ENCODE measurements around the gene MEX3D.

The MEX3D gene

DNA sequence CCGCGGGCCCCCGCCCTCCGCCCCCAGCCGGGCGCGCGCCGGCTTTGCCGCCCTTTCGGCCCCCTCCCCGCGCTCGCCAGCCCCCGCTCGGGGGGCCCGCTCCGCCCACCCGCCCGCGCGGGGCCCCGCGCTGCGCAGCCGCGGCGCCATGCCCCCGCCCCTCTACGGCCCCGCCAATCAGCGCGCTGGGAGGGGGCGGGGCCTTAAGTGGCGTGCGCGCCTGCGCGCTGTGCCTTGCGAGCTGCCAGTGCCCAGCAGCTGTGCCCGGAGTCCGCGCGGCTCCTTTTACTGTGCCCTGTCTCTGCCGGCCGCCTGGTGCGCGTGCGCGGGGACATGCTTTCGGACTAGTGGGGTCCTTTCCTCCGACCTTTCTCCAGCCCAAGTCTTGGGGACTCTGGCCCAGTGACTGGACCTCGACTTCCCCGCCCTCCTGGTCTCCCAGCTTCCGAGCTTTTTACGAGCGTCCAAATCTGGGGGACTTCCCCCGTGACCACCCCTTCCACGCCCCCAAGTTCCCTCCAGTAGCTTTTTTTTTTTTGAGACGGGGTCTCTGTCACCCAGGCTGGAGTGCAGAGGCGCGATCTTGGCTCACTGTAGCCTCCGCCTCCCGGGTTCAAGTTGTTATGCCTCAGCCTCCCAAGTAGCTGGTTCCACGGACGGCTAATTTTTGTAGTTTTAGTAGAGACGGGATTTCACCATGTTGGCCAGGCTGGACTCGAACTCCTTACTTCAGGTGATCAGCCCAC lies 24.8 kb upstream of the MEX3D start, which contains the start of gene MBD3:
MBD3 (minus strand) TSS at position 111 of the 746 bp plus-strand sequence. CDS start 234 bp downstream, outside the sequence.
- DNase-seq = peak; percentile 94

DNA sequence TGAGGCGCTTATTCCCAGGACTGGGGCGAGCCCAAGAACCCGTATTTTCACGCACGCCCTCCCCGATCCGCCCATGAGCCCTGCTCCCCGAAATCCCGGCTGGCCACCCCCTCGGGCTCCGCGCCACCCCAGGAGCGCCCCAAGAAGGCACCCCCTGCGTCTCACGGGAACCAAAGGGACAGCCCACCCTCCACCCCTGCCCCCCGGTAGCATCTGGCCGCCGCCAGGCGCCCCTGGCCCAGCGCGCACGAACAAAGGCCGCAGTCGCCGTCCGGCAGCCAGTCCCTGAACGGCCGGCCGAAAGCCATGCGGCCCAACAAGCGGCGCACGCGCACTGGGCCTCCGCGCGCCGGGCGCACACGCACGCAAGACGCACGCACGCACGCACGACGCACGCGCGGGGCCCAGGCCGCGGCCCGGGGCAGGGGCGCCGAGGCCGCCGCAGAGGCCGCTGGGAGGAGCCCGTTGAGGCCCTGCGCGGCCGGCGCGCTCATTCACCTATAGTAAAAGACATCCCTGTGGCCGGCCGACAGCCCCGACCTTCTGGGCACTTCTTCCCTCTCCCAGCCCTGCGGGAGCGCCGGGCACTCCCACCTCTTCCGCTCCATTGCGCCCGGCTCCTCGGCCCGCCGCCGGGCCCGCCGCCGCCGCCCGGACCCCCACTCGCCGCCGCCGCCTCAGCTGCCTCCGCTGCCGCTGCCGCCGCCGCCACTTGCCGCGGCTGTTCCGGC lies 24.1 kb upstream of the MEX3D start:
- peak; percentile 78 for DNase-seq

GRCh38 chr19:1591421-1592023 lies 23.4 kb upstream of the MEX3D start:
- DNase-seq = peak; percentile 66

DNA sequence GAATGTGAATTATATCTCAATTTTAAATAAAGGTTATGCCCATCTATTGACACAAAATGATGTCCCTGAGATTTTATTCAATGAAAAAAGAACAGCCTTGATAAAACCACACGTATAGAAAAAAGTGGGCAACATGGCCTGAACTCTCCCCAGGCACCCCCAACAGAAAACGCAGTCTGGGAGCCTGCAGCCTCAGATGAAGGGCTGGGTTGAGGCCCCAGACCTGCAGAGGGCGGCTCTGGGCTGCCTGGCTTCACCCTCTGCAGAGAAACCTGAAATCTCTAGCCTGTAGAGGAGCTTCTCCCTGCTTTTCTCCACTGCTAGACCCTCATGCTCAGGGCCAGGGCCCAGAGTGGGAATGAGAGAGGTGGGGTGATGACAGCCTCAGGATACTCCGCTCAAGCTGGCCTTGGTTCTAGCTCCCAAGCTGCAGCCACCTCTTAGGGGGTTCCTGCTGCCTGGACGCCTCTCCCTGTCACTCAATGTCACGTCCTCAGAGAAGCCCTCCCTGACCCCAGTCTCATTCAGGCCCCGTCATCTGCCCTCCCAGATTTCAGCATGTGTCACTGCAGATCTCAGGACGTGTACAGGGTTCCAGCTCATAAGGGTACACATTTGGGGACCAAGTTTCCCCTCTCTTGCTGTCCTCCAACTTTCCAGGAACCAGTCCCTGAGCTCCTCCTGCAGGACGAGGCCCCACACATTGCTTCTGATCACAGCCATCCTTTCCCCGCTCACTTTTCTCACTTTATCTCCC lies 22.7 kb upstream of the MEX3D start:
- no peak for DNase-seq

DNA sequence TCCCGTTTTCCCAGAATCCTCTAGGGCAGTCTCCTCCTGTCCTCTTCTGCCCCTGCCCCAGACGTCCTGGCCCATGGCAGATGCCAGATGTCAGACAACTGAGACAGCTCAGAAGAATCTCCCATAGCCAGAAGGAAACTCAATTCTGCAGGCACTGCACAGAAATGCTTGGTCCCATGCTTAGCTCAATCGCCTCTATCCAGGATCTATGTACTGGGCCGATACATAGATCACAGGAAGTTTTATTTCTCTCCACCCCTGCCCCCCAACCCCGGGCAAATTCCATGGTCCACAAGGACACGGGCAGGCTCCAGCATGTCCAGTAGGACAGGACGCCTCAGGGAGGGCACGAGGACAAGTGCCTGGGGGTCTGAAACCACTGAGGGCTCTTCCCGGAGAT lies 19.7 kb upstream of the MEX3D start:
- DNase-seq = no peak

DNA sequence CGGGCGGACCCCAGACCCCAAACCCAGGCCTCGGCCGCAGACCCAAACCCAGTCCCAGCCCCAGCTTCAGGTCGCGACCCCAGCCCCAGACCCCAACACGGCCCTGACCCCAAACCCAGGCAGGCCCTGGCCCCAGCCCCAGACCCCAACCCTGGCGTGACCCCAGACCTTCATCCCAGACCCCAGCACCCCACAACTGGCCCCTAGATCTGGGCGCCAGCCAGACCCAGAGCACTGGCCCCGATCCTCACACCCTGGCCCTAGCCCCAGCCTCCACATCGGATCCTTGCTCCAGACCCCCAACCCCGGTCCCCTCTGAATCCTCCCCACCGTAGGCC lies 17.1 kb upstream of the MEX3D start:
- no peak for DNase-seq

DNA sequence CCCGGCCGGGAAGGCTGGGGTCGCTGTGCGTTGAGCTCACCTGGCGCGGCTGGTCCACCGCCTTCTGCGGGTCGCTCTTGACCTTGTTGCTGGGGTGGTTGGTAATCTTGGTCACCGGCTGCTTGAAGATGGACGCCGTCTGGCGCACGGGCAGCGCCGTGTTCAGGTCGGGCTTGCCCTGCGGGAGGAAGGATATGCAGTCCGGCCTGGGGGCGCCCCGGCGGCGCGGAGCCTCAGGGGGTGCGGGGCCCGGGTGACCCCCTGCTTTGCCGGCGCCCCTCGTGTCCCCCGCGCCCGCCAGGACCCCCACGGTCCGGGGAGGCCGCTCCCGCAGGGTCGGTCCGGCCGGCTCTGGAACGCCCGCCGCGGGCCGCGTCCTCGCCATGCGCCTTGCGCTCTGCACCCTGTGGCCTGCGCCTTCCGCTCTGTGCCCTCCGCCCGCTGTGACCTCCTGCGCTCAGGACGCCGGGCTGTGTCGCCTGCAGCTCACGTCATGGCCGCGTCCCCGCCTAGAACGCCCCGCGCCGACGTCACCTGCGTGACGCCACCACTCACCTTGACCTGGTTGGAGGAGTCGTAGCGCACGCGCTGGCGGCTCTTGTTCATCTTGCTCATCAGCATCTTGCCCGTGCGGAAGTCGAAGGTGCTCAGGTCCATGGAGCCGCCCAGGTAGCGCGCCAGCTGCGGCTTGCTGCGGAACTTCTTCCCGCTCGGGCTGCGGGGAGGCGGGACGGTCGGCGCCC lies 16.5 kb upstream of the MEX3D start:
- DNase-seq = no peak

GRCh38 chr19:1582201-1582600 lies 14.1 kb upstream of the MEX3D start:
- no peak for DNase-seq

DNA sequence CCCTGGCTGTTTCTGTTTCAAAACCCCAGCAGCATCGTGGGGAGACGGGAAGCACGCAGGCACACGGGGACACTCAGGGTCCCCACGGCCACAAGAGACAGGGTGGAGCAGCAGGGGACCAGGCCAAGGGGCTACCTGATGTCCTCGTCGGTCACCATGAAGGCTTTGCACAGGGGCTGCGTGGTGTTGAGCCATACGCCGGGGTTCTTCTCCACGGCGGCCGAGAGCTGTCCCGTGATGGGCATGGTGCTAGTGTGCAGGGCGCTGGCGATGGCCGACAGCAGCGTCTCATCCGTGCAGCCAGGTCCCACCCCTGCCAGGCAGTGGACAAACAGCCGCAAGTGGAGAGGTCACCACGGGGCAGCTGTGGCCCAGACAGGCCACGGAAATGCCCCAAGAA lies 12.8 kb upstream of the MEX3D start:
- DNase-seq = no peak

DNA sequence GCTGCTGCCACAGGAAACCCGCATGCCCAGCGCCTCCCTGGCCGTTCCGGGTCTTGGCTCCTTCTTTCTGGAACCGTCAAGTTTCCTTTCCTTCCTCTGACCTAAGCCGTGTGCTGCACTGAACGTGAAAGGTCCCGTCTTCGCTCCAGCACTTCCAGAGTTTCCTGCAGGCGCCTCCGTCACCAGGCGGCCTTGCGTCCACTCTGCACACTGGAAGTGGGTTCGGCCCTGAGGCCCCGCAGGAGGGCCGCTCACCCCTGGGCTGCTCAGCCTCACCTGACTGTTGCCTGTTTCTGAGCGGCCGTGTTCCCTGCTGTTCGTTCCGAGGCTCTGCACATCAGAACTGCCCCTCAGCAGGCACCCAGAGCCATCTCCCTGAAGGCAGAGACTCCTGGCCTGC lies 12.3 kb upstream of the MEX3D start:
- DNase-seq = no peak

GRCh38 chr19:1579222-1579621 lies 11.1 kb upstream of the MEX3D start:
- no peak for DNase-seq

GRCh38 chr19:1577929-1578618 lies 9.9 kb upstream of the MEX3D start:
- DNase-seq = peak; percentile 71

GRCh38 chr19:1577090-1577928 lies 9.2 kb upstream of the MEX3D start:
- DNase-seq = peak; percentile 92

DNA sequence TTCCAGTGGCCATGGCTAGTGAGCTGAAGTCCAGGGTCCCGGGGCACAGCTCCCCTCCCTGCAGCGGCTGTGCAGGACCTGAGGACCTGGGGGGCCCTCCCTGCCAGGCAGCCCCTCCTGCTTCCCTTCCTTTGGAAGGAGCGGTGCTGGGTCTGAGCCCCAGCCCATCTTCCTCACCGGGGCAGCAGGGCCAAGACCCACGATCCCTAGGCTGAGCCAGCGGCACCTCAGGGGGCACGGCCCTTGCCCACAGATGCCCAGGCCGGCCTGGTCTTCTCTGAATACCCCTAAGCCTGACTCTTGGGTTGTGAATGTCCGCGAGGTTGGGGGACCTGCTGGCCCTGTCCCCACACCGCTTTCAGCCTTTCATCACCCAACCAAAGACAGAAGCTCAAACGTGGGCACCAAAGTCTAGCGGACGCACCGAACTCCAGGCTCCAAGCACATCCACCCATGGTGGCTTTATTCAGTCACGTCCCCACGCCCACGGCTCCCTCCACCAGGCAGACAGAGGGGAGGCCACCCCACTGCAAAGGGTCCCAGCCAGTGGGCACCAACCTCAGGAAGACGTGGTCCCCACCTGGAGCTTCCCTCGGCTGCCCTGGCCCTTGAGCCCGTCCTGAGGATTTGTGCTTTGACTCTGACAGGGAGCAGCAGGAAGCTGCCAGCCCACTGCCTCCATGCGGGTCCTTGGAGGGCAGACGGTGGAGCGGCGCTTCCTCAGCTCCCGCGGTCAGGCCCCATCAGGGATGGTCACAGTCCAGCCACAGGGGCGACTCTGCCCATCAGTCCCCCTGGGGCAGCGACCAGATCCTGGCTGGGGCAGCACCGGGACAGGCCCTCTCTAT lies 8.3 kb upstream of the MEX3D start:
- DNase-seq = no peak

DNA sequence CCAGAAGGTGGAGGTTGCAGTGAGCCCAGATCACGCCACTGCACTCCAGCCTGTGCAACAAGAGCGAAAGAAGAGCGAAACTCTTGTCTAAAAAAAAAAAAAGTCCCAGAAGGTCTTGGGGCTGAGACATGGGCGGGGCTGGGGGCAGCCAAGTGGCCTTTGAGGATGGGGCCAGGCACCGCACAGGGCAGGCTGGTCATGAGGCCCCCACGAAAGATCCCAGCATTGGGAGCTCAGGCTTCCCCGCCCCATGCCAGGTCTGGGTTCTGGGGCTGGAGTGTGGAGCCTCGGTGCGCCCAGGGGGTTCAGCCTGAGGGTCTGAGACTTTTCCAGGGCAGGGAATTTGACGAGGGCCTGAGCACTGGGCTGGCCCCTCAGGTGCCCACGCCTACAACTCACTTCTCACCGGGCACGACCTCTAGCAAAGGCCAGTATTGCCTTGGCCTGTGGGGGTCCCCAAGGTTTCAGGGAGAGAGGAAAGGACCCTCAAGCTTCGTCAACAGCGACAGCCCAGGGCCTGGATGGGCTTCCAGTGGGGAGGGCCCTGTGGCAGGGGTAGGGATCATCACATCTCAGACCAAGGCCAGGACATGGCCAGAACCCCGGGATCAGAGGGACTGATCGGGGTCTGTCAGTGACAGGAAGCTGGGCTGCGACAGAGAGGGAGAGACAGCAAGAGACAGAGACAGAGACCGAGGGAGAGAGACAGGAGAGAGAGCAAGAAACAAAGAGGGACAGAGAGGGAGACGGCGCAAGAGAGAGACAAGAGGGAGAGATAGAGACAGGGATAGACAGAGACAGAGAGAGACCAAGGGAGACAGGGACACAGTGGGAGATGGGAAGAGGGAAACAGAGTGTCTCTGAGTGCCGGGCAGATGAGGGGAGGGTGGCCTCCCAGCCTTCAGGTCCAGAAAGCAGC lies 7.5 kb upstream of the MEX3D start:
- no peak for DNase-seq

DNA sequence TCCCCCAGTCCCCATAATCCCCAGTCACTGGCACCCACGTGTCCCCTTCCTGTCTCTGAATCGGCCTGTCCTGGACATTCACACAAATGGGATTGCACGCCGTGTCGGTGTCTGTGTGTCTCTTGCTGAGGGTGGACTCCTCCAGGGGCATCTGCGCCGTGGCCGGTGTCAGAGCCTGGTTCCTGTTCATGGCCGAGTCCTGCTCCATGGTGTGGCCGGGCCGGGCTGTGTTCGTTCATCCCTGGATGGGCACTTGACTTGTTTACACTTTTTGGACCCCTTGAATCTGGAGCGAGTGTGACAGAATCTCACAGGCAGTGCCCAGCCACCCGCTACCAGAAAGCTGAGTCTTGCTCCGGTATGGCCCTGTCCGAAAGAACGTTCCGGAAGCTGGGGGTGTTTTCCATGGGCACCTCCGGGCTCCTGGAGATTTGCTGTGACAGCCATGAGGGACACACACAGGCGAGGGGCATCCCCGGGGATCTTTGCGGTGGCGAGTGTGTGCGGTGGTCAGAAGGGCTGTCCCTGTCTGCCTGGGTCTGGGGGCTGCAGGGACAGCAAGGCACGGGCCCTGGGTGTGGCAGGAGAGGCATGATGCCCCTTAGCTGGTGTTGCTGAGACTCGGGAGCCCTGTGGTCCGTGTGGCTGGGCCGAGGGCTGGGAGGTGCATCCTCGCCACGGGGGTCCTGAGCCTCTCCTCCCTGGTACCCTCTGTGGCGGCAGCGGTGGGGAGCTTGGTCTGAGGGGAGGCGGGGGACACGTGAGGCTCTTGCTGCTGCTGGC lies 6.4 kb upstream of the MEX3D start:
- no peak for DNase-seq

DNA sequence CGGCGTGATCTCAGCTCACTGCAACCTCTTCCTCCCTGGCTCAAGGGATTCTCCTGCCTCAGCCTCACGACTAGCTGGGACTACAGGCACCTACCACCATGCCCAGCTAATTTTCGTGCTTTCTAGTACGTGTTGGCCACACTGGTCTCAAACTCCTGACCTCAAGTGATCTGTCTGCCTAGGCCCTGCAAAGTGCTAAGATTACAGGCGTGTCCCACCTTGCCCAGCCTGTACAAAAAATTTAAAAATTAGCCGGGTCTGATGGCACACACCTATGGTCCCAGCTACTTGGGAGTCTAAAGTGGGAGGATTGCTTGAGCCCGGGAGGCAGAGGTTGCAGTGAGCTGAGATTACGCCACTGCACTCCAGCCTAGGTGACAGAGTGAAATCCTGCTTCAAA lies 4.7 kb upstream of the MEX3D start:
- DNase-seq = no peak

DNA sequence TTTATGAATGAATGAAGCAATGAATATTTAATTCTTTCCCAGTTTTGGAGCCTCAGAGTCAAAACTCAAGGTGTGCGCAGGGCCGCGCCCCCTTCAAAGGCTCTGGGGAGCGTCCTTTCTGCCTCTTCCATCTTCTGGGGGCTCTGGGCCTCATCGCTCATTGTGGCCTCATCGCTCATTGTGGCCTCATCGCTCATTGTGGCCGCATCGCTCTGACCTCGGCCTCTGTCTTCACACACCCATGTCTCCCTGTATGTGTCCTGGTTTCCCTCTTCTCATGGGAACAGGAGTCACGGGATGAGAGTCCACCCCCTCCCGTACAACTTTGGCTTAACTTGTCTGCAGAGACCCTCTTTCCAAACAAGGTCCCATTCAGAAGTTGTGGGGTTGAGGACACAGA lies 3.2 kb upstream of the MEX3D start:
- no peak for DNase-seq

Data from NCI-H1105 treated with DMSO at 0.1 percent for 48 hours (cell line).